Fibroblast of lung (primary cell): ENCODE data around the gene LCN15. TPM values are rescaled to one million over a fixed set of nuclear protein-coding genes. Genes with fewer than 3 reads are reported as not detected.

Experiments
- DNase-seq, 2 donors: peaks; one replicate each; pipeline versions ENCODE4 v3.0.0 to v3.0.0-alpha.2; 2010; ENCODE audit warnings: low read depth in 2 of 2
- H2AFZ ChIP-seq: 2 replicates; pipeline ENCODE4 v1.5.1; 2012; ENCODE audit warnings: low read length, control low read depth, inconsistent platforms
- H3K27ac ChIP-seq: 2 replicates; pipeline ENCODE4 v1.5.1; 2011; ENCODE audit warnings: low read length, control low read depth; ENCODE audit not compliant: insufficient read depth
- H3K27me3 ChIP-seq: 2 replicates; pipeline ENCODE4 v1.5.1; 2011; ENCODE audit warnings: mild to moderate bottlenecking, low read length; ENCODE audit not compliant: control insufficient read depth, insufficient read depth
- H3K36me3 ChIP-seq: 2 replicates; pipeline ENCODE4 v1.5.1; 2011; ENCODE audit warnings: low read length; ENCODE audit not compliant: control insufficient read depth, insufficient read depth
- H3K4me1 ChIP-seq: 2 replicates; pipeline ENCODE4 v1.5.1; 2011; ENCODE audit warnings: low read length; ENCODE audit not compliant: control insufficient read depth, insufficient read depth; ENCODE audit errors: extremely low read depth
- H3K4me2 ChIP-seq: 2 replicates; pipeline ENCODE4 v1.5.1; 2011; ENCODE audit warnings: low read length, control low read depth; ENCODE audit not compliant: insufficient read depth; ENCODE audit errors: extremely low read depth
- H3K4me3 ChIP-seq, 4 experiments: fragments of 200-600 bp in 1 of 4; sonication (generic) in 1 of 4; replicated peaks in 1 of 4; 2 replicates each; pipeline ENCODE4 v1.5.1; 2011 to 2016; ENCODE audit warnings: low read length in 4 of 4, low read depth in 3 of 4, mild to moderate bottlenecking in 3 of 4, control low read depth in 2 of 4, inconsistent platforms in 1 of 4, mixed read lengths in 1 of 4; ENCODE audit not compliant: insufficient read depth in 1 of 4; ENCODE audit errors: control extremely low read depth in 1 of 4
- H3K79me2 ChIP-seq: 2 replicates; pipeline ENCODE4 v1.5.1; 2012; ENCODE audit warnings: mild to moderate bottlenecking, low read length, inconsistent platforms; ENCODE audit not compliant: control insufficient read depth, insufficient read depth
- H3K9ac ChIP-seq: 2 replicates; pipeline ENCODE4 v1.5.1; 2011; ENCODE audit warnings: mild to moderate bottlenecking, low read length, control low read depth; ENCODE audit not compliant: insufficient read depth
- H3K9me3 ChIP-seq: 2 replicates; pipeline ENCODE4 v1.5.1; 2012; ENCODE audit warnings: low read depth, low read length; ENCODE audit not compliant: control insufficient read depth, insufficient read depth
- H4K20me1 ChIP-seq: 2 replicates; pipeline ENCODE4 v1.5.1; 2011; ENCODE audit warnings: low read length; ENCODE audit not compliant: control insufficient read depth, insufficient read depth; ENCODE audit errors: extremely low read depth
- EZH2 ChIP-seq: IDR thresholded peaks from 2 replicates; pipeline ENCODE4 v1.5.1; 2012; ENCODE audit warnings: low read length, control low read depth, mild to moderate bottlenecking; ENCODE audit errors: missing control alignments
- polyA plus RNA-seq, 2 donors: library from polyadenylated mRNA; depleted of rRNA in 1 of 2; stranded (reverse) in 1 of 2; unstranded in 1 of 2; fragments of >200 nt; gene quantifications; 2 replicates each; pipeline ENCODE4 v1.2.1, GENCODE V29; 2011 to 2012; ENCODE audit warnings: missing spikeins in 1 of 2
- total RNA-seq: library from RNA; depleted of rRNA; stranded (reverse); fragments of >200 nt; gene quantifications from 2 replicates; pipeline ENCODE4 v1.2.1, GENCODE V29; 2014
- TF ChIP-seq, protein P1 (sequence below), 2 donors: IDR thresholded peaks in 1 of 2; conservative IDR thresholded peaks in 1 of 2; 1 replicate in 1 of 2; 2 replicates in 1 of 2; pipeline ENCODE4 v1.5.1; 2011 to 2012; ENCODE audit warnings: low read length in 2 of 2, control low read depth in 1 of 2, inconsistent platforms in 1 of 2, low read depth in 1 of 2, mild to moderate bottlenecking in 1 of 2

LCN15 gene
- total and polyA plus RNA-seq, 2 donors (not counting 1 experiment from before 2014, with no cell fraction given) = not detected

GRCh38 chr9:136740069-136740468 is 24.2 kb downstream of the LCN15 start:
- Histone ChIP-seq H3K9me3 (no peaks in the 10 kb centered on the region), H3K9ac (no peak overlapping the region), H3K27ac (no peak overlapping the region), H4K20me1 (no peaks in the 10 kb centered on the region), H3K27me3 (peaks cover 26% of the 10 kb centered on the region), H3K4me3 (no peak overlapping the region), H3K79me2 (no peaks in the 10 kb centered on the region), H3K4me2 (no peak overlapping the region), H3K36me3 (no peaks in the 10 kb centered on the region), H2AFZ (no peak overlapping the region), H3K4me1 (no peaks in the 10 kb centered on the region)
- TF ChIP-seq, protein P1, sequence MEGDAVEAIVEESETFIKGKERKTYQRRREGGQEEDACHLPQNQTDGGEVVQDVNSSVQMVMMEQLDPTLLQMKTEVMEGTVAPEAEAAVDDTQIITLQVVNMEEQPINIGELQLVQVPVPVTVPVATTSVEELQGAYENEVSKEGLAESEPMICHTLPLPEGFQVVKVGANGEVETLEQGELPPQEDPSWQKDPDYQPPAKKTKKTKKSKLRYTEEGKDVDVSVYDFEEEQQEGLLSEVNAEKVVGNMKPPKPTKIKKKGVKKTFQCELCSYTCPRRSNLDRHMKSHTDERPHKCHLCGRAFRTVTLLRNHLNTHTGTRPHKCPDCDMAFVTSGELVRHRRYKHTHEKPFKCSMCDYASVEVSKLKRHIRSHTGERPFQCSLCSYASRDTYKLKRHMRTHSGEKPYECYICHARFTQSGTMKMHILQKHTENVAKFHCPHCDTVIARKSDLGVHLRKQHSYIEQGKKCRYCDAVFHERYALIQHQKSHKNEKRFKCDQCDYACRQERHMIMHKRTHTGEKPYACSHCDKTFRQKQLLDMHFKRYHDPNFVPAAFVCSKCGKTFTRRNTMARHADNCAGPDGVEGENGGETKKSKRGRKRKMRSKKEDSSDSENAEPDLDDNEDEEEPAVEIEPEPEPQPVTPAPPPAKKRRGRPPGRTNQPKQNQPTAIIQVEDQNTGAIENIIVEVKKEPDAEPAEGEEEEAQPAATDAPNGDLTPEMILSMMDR (conservative IDR thresholded peaks at IDR 0.05 in 1 of 2, IDR thresholded peaks at IDR 0.05 in 1 of 2; ENCODE audit: low read depth in 1 of 2, low read length in 2 of 2) = no peak
- TF ChIP-seq EZH2 = no peak
- no peak for DNase-seq

GRCh38 chr9:136739509-136739908 is 24.8 kb downstream of the LCN15 start:
- no peak for DNase-seq
- Histone ChIP-seq H3K79me2 (no peaks in the 10 kb centered on the region), H3K27me3 (peaks cover 26% of the 10 kb centered on the region), H3K9me3 (no peaks in the 10 kb centered on the region), H4K20me1 (no peaks in the 10 kb centered on the region), H2AFZ (no peak overlapping the region), H3K9ac (no peak overlapping the region), H3K36me3 (no peaks in the 10 kb centered on the region), H3K27ac (no peak overlapping the region), H3K4me1 (no peaks in the 10 kb centered on the region), H3K4me2 (no peak overlapping the region), H3K4me3 (no peak overlapping the region)
- TF ChIP-seq, protein P1 (conservative IDR thresholded peaks at IDR 0.05 in 1 of 2, IDR thresholded peaks at IDR 0.05 in 1 of 2; ENCODE audit: low read depth in 1 of 2, low read length in 2 of 2) = no peak
- no peak for TF ChIP-seq EZH2

- Histone ChIP-seq H3K4me1 (no peaks in the 10 kb centered on the region), H3K27me3 (peaks cover 26% of the 10 kb centered on the region), H4K20me1 (no peaks in the 10 kb centered on the region), H3K36me3 (no peaks in the 10 kb centered on the region), H3K9ac (no peak overlapping the region), H3K4me2 (no peak overlapping the region), H3K79me2 (no peaks in the 10 kb centered on the region), H3K27ac (no peak overlapping the region), H3K9me3 (no peaks in the 10 kb centered on the region), H2AFZ (no peak overlapping the region), H3K4me3 (no peak overlapping the region)
- TF ChIP-seq, protein P1 (conservative IDR thresholded peaks at IDR 0.05 in 1 of 2, IDR thresholded peaks at IDR 0.05 in 1 of 2; ENCODE audit: low read depth in 1 of 2, low read length in 2 of 2) = no peak
- TF ChIP-seq EZH2 = no peak
- no peak for DNase-seq
These were observed 25.4 kb downstream of the LCN15 start for GRCh38 chr9:136738960-136739359.
